Esophagus muscularis mucosa (tissue), 4 donors: ENCODE results near the gene ADCY5.

Source experiments
- EP300 ChIP-seq: sonication (generic); formaldehyde crosslinking; IDR thresholded peaks from one replicate; pipeline ENCODE4 v1.6.1; 2017; ENCODE audit warnings: antibody characterized with exemption
- POLR2AphosphoS5 ChIP-seq, 2 donors: sonication (generic); formaldehyde crosslinking; IDR thresholded peaks; one replicate each; pipeline ENCODE4 v1.6.1; 2017; ENCODE audit warnings: antibody characterized with exemption in 2 of 2
- TF ChIP-seq, protein P1 (sequence below), 3 experiments: fragments of 200-600 bp in 2 of 3; fragments of 450-650 bp in 1 of 3; sonication (generic) in 2 of 3; IDR thresholded peaks; one replicate each; pipeline ENCODE4 v1.5.1; 2017 to 2019; ENCODE audit warnings: antibody characterized with exemption in 3 of 3, mild to moderate bottlenecking in 2 of 3, moderate library complexity in 1 of 3

DNA sequence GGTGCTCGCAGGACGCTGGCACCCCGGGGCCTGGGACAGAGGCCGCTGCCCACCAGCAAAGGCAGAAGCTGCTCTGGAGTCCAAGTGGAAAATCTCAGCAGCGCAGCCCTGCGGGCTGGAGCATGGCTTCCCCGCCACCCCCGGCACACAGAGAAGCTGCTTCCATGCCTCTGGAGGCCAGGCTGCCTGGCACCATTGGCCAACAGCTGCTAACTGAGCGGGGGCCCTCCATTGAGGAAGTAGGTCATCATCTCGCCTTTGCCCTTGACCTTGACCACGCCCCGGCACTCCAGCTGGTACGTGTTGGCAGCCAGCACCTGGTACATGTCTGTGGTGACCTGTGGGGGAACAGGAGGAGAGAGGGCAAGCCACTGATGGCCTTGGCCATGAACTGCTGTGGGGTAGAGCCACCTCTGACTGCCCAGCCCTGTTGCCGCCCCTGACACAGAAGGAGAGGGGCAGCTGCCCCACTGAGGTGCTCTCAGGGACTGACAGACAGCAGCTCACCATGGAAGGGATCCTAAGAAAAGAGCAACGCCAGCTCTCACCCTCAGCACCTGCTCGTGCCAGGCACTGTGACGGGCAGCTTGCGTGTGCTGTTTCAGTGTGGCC is 164.4 kb downstream of the ADCY5 start:
- TF ChIP-seq, protein P1, sequence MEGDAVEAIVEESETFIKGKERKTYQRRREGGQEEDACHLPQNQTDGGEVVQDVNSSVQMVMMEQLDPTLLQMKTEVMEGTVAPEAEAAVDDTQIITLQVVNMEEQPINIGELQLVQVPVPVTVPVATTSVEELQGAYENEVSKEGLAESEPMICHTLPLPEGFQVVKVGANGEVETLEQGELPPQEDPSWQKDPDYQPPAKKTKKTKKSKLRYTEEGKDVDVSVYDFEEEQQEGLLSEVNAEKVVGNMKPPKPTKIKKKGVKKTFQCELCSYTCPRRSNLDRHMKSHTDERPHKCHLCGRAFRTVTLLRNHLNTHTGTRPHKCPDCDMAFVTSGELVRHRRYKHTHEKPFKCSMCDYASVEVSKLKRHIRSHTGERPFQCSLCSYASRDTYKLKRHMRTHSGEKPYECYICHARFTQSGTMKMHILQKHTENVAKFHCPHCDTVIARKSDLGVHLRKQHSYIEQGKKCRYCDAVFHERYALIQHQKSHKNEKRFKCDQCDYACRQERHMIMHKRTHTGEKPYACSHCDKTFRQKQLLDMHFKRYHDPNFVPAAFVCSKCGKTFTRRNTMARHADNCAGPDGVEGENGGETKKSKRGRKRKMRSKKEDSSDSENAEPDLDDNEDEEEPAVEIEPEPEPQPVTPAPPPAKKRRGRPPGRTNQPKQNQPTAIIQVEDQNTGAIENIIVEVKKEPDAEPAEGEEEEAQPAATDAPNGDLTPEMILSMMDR (IDR thresholded peaks at IDR 0.05), result no peak
- TF ChIP-seq POLR2AphosphoS5 (IDR thresholded peaks at IDR 0.05), result no peak
- no peak for TF ChIP-seq EP300
